PC-9 (cell line): ENCODE results near the gene ARHGEF7. TPM values are rescaled to one million over a fixed set of nuclear protein-coding genes. Genes with fewer than 3 reads are reported as not detected.

Experiments
- BruUV-seq: library from RNA; stranded (reverse); fragments of 400-500 nt; replicated peaks from 2 replicates; lab custom pipeline; 2021; lab: Mats Ljungman, UMichigan
- CTCF ChIA-PET: fragments of 300-600 bp; sonication (Branson Sonifier 250); formaldehyde crosslinking; loops from one replicate; lab custom pipeline; 2022; ENCODE audit warnings: antibody characterized with exemption; lab: Charles Lee
- POLR2A ChIA-PET: fragments of 300-600 bp; sonication (Branson Sonifier 250); formaldehyde crosslinking; loops from one replicate; lab custom pipeline; 2022; ENCODE audit warnings: antibody characterized with exemption; ENCODE audit not compliant: unreplicated experiment; lab: Charles Lee
- DNase-seq, 2 experiments: peaks; one replicate each; pipeline versions ENCODE4 v3.0.0 to v3.0.0-alpha.2; 2015 to 2022; ENCODE audit warnings: mixed read lengths in 1 of 2
- H2AFZ ChIP-seq: fragments of 200-600 bp; sonication (generic); 2 replicates; pipeline ENCODE4 v1.8.1; 2017; ENCODE audit warnings: antibody characterized with exemption
- H3F3A ChIP-seq: fragments of 200-600 bp; sonication (generic); 2 replicates; pipeline ENCODE4 v1.8.1; 2017; ENCODE audit warnings: antibody characterized with exemption, mild to moderate bottlenecking, low read depth; ENCODE audit not compliant: insufficient read depth
- H3K27ac ChIP-seq: fragments of 200-600 bp; sonication (generic); 2 replicates; pipeline ENCODE4 v1.6.1; 2016; ENCODE audit warnings: mixed run types
- H3K27me3 ChIP-seq: fragments of 200-600 bp; sonication (generic); 2 replicates; pipeline ENCODE4 v1.6.1; 2016; ENCODE audit warnings: low read depth, mixed run types; ENCODE audit not compliant: insufficient read depth
- H3K36me3 ChIP-seq: fragments of 200-600 bp; sonication (generic); 2 replicates; pipeline ENCODE4 v1.6.1; 2016; ENCODE audit warnings: low read depth, mixed run types
- H3K4me1 ChIP-seq: fragments of 200-600 bp; sonication (generic); replicated peaks from 2 replicates; pipeline ENCODE4 v1.6.1; 2016; ENCODE audit warnings: mixed run types; ENCODE audit not compliant: insufficient read depth
- H3K4me2 ChIP-seq: fragments of 200-600 bp; sonication (generic); 2 replicates; pipeline ENCODE4 v1.6.1; 2017; ENCODE audit warnings: mixed run types
- H3K4me3 ChIP-seq: fragments of 200-600 bp; sonication (generic); 2 replicates; pipeline ENCODE4 v1.6.1; 2016; ENCODE audit warnings: mixed run types
- H3K79me2 ChIP-seq: fragments of 200-600 bp; sonication (generic); 2 replicates; pipeline ENCODE4 v1.6.1; 2017; ENCODE audit warnings: low read depth, mixed run types
- H3K9me2 ChIP-seq: fragments of 200-600 bp; sonication (generic); 2 replicates; pipeline ENCODE4 v1.8.1; 2017; ENCODE audit warnings: mild to moderate bottlenecking; ENCODE audit not compliant: insufficient read depth
- H3K9me3 ChIP-seq: fragments of 200-600 bp; sonication (generic); 2 replicates; pipeline ENCODE4 v1.8.1; 2016; ENCODE audit warnings: low read depth; ENCODE audit not compliant: insufficient read depth
- H4K20me1 ChIP-seq: fragments of 200-600 bp; sonication (generic); 2 replicates; pipeline ENCODE4 v1.8.1; 2017; ENCODE audit not compliant: insufficient read depth
- EZH2 ChIP-seq: fragments of 200-600 bp; sonication (generic); IDR thresholded peaks from 2 replicates; pipeline ENCODE4 v1.8.0; 2017; ENCODE audit warnings: antibody characterized with exemption, low read depth
- intact Hi-C: fragments of 100-400 bp; cut with micrococcal nuclease; formaldehyde crosslinking; loops from one replicate; pipeline ENCODE4 v1.10.0; 2022; ENCODE audit not compliant: unreplicated experiment
- total RNA-seq: library from RNA; stranded (reverse); gene quantifications from 2 replicates; pipeline ENCODE4 v1.2.3, GENCODE V29; 2021
- TF ChIP-seq, protein P1 (sequence below): fragments of 200-600 bp; sonication (generic); conservative IDR thresholded peaks from 2 replicates; pipeline ENCODE4 v1.6.1; 2017; ENCODE audit warnings: mixed run types, antibody characterized with exemption, mild to moderate bottlenecking, moderate library complexity

The ARHGEF7 gene
- total RNA-seq, 1 experiment from 2014 or later: 37.0 TPM

DNA sequence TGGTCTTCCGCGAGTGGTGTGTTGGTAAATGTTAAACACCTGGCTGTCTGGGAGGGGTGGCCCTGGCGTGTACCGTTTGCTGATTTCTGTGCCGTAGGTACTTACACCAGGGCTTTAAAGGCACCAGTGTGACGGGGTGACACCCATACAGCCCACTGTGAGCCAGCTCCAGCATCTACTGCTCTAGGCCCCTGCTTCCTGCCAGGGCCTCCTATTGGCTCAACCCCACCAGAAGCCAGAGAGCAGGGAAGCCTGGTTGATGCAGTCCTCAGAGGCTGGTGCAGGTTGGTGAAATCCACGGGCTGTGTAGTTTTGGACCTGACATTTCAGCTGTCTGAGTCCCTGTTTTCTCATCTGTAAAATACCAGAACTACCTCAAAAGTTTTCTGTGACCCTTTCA lies 30.4 kb downstream of the ARHGEF7 start:
- no TSS peak for BruUV-seq

DNA sequence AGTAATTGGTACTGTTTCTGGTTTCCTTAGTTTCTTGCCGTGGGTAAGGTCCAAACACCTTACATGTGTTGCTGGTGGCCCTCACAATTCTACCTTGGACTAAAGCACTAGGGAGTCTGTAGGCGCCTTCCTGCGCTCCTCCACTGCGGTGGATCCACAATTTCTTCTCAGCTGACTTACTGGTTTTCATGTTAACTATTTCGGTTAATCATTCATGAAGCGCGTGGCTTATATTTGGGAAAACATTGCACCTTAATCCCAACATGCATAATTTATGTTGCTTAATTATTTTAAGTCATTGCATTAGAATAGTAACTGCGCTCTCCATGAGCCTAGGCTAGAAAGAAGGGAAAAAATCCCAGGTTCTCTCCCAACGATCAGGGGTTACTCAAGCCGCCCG lies 37.7 kb downstream of the ARHGEF7 start:
- CTCF ChIA-PET: no interaction called here
- TF ChIP-seq, protein P1, sequence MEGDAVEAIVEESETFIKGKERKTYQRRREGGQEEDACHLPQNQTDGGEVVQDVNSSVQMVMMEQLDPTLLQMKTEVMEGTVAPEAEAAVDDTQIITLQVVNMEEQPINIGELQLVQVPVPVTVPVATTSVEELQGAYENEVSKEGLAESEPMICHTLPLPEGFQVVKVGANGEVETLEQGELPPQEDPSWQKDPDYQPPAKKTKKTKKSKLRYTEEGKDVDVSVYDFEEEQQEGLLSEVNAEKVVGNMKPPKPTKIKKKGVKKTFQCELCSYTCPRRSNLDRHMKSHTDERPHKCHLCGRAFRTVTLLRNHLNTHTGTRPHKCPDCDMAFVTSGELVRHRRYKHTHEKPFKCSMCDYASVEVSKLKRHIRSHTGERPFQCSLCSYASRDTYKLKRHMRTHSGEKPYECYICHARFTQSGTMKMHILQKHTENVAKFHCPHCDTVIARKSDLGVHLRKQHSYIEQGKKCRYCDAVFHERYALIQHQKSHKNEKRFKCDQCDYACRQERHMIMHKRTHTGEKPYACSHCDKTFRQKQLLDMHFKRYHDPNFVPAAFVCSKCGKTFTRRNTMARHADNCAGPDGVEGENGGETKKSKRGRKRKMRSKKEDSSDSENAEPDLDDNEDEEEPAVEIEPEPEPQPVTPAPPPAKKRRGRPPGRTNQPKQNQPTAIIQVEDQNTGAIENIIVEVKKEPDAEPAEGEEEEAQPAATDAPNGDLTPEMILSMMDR: no peak
- TF ChIP-seq EZH2: no peak
- H4K20me1 ChIP-seq: peaks cover 5% of the 10 kb centered on the region
- peak overlapping the region; percentile 92 for H2AFZ ChIP-seq
- peaks cover 19% of the 10 kb centered on the region; the same call in 1 of the 2 replicates for H3F3A ChIP-seq
- H3K27ac ChIP-seq: peak overlapping the region; percentile 79
- no peaks in the 10 kb centered on the region for H3K9me3 ChIP-seq
- peak overlapping the region; percentile 89 for H3K4me3 ChIP-seq
- DNase-seq: no peak
- H3K36me3 ChIP-seq: no peaks in the 10 kb centered on the region
- peaks cover 40% of the 10 kb centered on the region for H3K79me2 ChIP-seq
- no peaks in the 10 kb centered on the region for H3K9me2 ChIP-seq
- no TSS peak for BruUV-seq
- H3K4me1 ChIP-seq: peaks cover 17% of the 10 kb centered on the region
- peak overlapping the region; percentile 96 for H3K4me2 ChIP-seq
- intact Hi-C loops: loop anchor here (1.0 to 5.0 kb wide), 3 partner anchors 69 to 436 kb away; partner anchors contain the start of gene ANKRD10
- peaks cover 28% of the 10 kb centered on the region for H3K27me3 ChIP-seq
- POLR2A ChIA-PET: interaction anchor here (0.6 kb wide), 1 partner anchor 536 kb away, joined by 4 read pairs; no protein-coding TSS in a partner anchor

More for the DNA sequence above, 30.4 kb downstream of the ARHGEF7 start:
- H3K4me2 ChIP-seq: no peak overlapping the region
- H3F3A ChIP-seq: no peaks in the 10 kb centered on the region
- H3K4me1 ChIP-seq: no peaks in the 10 kb centered on the region
- CTCF ChIA-PET: no interaction called here
- POLR2A ChIA-PET: no interaction called here
- no peak for DNase-seq
- no peak overlapping the region for H3K4me3 ChIP-seq
- no peak overlapping the region for H2AFZ ChIP-seq
- no peaks in the 10 kb centered on the region for H3K36me3 ChIP-seq
- no peaks in the 10 kb centered on the region for H3K79me2 ChIP-seq
- TF ChIP-seq, protein P1: no peak
- TF ChIP-seq EZH2: no peak
- no peaks in the 10 kb centered on the region for H4K20me1 ChIP-seq
- no peak overlapping the region for H3K27ac ChIP-seq
- H3K9me2 ChIP-seq: no peaks in the 10 kb centered on the region
- intact Hi-C loops: no loop called here
- peaks cover 98% of the 10 kb centered on the region for H3K27me3 ChIP-seq
- H3K9me3 ChIP-seq: no peaks in the 10 kb centered on the region

DNA sequence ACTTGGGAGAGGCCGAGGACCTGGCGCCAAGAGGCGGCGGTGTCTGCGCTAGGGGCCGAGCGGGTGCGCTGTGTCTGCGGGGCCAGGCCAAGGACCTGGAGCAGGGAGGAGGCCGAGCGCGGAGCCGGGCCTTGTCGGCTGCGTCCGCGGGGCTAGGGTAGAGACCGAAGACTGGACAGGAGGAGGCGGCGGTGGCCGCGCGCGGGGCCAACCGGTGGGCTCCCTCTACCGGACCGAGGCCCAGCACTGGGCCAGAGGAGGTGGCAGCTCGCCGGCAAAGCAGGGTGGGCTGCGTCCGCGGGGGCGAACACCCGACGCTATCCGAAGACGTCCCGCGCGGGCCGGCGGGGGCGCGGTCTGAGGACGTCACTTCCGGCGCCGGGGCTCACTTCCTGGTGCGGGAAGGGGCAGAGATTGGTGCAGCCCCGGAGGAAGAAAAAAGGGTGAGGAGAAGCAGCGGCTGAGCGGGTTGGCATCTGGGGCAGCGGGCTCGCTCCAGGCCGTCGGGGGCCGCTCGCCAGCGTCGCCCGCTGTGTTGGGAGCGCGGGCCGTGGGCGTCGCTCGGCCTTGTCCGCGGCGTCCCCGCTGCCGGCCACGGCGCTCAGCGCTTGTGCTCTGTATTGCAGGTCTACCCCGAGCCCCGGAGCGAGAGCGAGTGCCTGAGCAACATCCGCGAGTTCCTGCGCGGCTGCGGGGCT lies 38.3 kb downstream of the ARHGEF7 start:
- POLR2A ChIA-PET: interaction anchor here (0.6 kb wide), 1 partner anchor 537 kb away, joined by 4 read pairs; no protein-coding TSS in a partner anchor
- peaks cover 40% of the 10 kb centered on the region for H3K79me2 ChIP-seq
- no peaks in the 10 kb centered on the region for H3K36me3 ChIP-seq
- H3K9me2 ChIP-seq: no peaks in the 10 kb centered on the region
- intact Hi-C loops: loop anchor here (1.0 to 5.0 kb wide), 3 partner anchors 69 to 436 kb away; partner anchors contain the start of gene ANKRD10
- peaks cover 5% of the 10 kb centered on the region for H4K20me1 ChIP-seq
- H3K27ac ChIP-seq: peak overlapping the region; percentile 79
- H3K27me3 ChIP-seq: peaks cover 22% of the 10 kb centered on the region
- TF ChIP-seq, protein P1: no peak
- no peak for TF ChIP-seq EZH2
- peak overlapping the region; percentile 96 for H3K4me2 ChIP-seq
- CTCF ChIA-PET: no interaction called here
- no peaks in the 10 kb centered on the region for H3K9me3 ChIP-seq
- no TSS peak for BruUV-seq
- H3K4me1 ChIP-seq: peaks cover 17% of the 10 kb centered on the region
- peak overlapping the region; percentile 92 for H2AFZ ChIP-seq
- peak; percentile 83 to 87 for DNase-seq
- peaks cover 19% of the 10 kb centered on the region; the same call in 1 of the 2 replicates for H3F3A ChIP-seq
- peak overlapping the region; percentile 89 for H3K4me3 ChIP-seq
